Activated naive CD4-positive, alpha-beta T cell treated with anti-CD3 and anti-CD28 coated beads, Interleukin-2, amount 10 ng/mL, durations not matched to agents 5 hours and 36 hours (primary cell): ENCODE measurements around the gene PGF. TPM values are rescaled to one million over a fixed set of nuclear protein-coding genes. Genes with fewer than 3 reads are reported as not detected.

ENCODE experiments used
- total RNA-seq, 2 experiments: library from RNA; stranded (reverse); gene quantifications; one replicate each; pipeline ENCODE4 v1.2.3, GENCODE V29; 2021

PGF gene
- under 1 TPM in 1 of 2 experiments, not detected in 1; 0.12 TPM for total RNA-seq

DNA sequence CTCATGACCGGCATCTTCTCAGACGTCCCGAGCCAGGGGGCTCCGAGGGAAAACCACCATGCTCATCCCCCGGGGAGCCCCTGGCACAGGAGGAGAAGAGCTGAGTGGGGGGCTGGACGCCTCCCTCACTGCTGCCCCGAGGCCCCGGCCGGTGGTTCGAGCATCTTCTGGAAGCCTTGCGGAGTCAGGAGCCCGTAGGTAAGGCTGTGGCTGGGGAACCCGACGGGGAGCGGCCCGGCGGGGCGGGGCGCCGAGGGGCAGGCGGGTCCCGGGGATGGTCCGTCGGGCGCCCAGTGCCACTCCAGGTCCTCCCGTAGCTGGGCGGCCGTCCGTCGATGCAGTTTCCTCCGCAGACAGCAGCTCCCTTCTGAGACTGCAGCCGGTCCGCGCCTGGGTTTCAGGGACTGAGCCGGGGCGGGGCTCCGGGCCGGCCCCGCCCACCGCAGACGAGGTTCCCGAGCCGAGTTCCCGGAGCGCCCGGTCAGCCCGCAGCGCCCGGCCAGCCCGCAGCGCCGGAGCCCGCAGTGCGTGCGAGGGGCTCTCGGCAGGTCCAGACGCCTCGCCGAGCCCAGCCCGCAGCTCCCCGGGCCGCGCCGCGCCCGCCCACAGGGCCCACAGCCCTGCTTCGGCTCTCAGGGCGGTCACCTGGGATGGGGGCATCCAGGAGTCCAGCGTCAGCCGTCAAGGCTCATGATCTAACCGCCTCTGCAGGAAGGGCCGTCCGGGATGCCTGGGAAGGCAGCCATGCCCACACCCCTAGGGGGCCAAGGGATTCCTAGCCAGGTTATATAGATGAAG is at the start of gene PGF:
PGF (minus strand) TSS at position 369 of the 798 bp plus-strand sequence; CDS start at position 14, 355 bp downstream.

DNA sequence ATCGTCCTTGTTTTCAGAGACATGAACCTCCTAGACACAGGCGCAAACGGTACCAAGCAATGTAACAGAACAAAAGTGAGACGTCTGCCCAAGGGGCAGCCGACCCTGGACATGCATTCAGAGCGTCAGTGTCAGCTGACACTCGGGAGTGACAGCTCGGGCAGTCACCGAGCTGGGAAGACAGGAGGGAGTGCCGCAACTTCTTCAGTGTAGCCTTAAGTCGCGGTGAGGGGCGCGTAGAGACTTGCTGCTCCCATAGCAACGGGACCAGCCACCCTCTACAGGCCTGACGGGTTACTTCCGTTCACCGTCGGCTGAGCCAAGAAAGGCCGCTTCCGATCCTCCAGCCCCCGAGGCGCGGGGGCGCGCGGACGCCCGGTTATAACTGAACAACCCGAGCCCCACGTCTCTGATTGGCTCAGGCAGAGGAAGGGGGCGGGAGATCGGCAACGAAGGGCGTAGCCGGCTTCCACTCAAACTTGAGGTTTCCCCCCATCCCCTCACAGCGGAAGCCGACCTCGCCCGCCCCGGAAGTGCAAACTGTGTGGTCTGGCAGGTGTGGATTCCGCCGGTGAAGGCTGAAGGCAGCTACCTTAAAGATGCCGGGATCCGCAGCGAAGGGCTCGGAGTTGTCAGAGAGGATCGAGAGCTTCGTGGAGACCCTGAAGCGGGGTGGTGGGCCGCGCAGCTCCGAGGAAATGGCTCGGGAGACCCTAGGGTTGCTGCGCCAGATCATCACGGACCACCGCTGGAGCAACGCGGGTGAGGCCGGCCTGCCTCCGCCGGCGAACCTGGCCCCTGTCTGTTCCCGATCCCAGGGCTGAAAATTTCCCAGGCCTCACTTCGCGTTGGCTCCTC is 47.2 kb upstream of the PGF start, which contains the start of gene EIF2B2:
EIF2B2 (plus strand) TSS at position 530 of the 858 bp plus-strand sequence; CDS start at position 600, 70 bp downstream.

DNA sequence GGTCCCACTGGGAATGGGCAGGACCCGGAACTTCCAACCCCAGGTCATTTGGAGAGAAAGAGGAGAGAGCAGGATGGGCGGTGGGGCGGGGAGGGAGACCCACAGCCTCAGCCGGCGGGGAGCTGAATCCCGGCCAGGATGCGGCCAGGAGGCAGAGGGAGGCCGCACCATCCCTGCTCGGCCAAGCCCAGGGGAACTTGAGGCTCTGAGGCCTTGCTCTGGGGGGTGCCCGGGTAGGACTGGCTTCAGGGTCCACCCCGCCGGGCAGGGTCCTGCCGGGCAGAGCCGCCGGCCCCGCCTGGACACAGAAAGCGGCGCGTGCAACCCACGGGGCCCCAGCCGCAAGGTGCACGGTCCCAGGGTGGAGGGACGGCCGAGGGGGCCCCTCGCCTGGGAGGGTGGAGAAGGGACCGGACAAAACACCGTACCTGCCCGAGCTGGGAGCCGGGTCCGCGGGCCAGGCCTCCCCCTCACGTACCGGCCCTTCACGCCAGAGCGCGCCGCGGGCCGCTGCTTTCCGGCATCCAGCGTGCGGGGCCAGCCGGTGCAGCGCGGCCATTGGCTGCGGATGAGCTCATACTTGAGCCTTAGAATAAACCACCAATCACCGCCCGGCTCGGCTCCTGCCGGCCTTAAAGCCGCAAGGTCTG is 32.5 kb downstream of the PGF start, which contains the start of gene RPS6KL1:
RPS6KL1 (minus strand) TSS at position 509 of the 650 bp plus-strand sequence. CDS start 1,719 bp downstream, outside the sequence.

Other genes starting within 250 kb of the PGF start
- 10 to 100 TPM; 38.2 to 40.8 TPM for gene AREL1, start 242.5 kb downstream of the PGF start, total RNA-seq
- 10 to 100 TPM; 56.1 to 57.8 TPM for gene FCF1, start 242.5 kb downstream of the PGF start, total RNA-seq
- gene YLPM1, start 192.3 kb downstream of the PGF start, total RNA-seq, result 10 to 100 TPM; 65.0 to 66.2 TPM
- not detected for gene PROX2, start 79.5 kb downstream of the PGF start, total RNA-seq
- 10 to 100 TPM; 97.8 to 99.2 TPM for gene DLST, start 73.7 kb downstream of the PGF start, total RNA-seq
- 1 to 10 TPM; 5.3 to 7.6 TPM for gene RPS6KL1, start 32.3 kb downstream of the PGF start, total RNA-seq
- 10 to 100 TPM; 44.2 to 45.5 TPM for gene EIF2B2, start 47.3 kb upstream of the PGF start, total RNA-seq
- gene MLH3, start 95.9 kb upstream of the PGF start, total RNA-seq, result 10 to 100 TPM; 18.1 to 18.4 TPM
- 10 to 100 TPM; 40.8 to 43.0 TPM for gene ACYP1, start 108.4 kb upstream of the PGF start, total RNA-seq
- gene ZC2HC1C, start 114.0 kb upstream of the PGF start, total RNA-seq, result 1 to 10 TPM; 1.1 to 1.2 TPM
- gene NEK9, start 171.5 kb upstream of the PGF start, total RNA-seq, result 10 to 100 TPM; 77.8 to 83.2 TPM
- 100 to 1,000 TPM; 178 to 186 TPM for gene TMED10, start 221.0 kb upstream of the PGF start, total RNA-seq